Measurements from ENCODE around the gene LY9. TPM values are rescaled to one million over a fixed set of nuclear protein-coding genes. Genes with fewer than 3 reads are reported as not detected.

Gene LY9
- total and polyA plus RNA-seq, 2 experiments from 2014 or later: not detected

GRCh38 chr1:160860840-160861505 lies 65.0 kb downstream of the LY9 start:
- Histone ChIP-seq H3K36me3 (ENCODE audit: low read depth) (no peaks in the 10 kb centered on the region), H3K4me1 (ENCODE audit: insufficient read depth) (no peaks in the 10 kb centered on the region), H3K79me2 (ENCODE audit: insufficient read depth) (no peaks in the 10 kb centered on the region), H4K20me1 (ENCODE audit: insufficient read depth) (no peaks in the 10 kb centered on the region), H3F3A (ENCODE audit: insufficient read depth) (no peaks in the 10 kb centered on the region), H3K9ac (no peak overlapping the region), H3K9me2 (ENCODE audit: insufficient read depth) (no peaks in the 10 kb centered on the region), H3K27ac (no peak overlapping the region), H3K9me3 (ENCODE audit: low read depth) (no peaks in the 10 kb centered on the region), H2AFZ (no peak overlapping the region), H3K4me2 (ENCODE audit: unreplicated experiment) (no peak overlapping the region), H3K4me3 (no peak overlapping the region), H3K27me3 (replicated peaks; ENCODE audit: insufficient read depth) (no peaks in the 10 kb centered on the region)
- no peak for DNase-seq
- in situ Hi-C loops (cut with MboI): no loop called here
- 26 to 30% methylated on average over 5 of the region's 5 CpGs for WGBS, 2 experiments (ENCODE audit: low coverage in 1 of 2, low lambda C conversion rate in 2 of 2, missing lambda C conversion rate in 2 of 2)
- TF ChIP-seq EZH2phosphoT487 (IDR thresholded peaks at IDR 0.05; ENCODE audit: insufficient read depth, low read depth): no peak
- TF ChIP-seq EZH2 (IDR thresholded peaks at IDR 0.05; ENCODE audit: insufficient read depth, poor library complexity, severe bottlenecking): no peak

- H2AFZ ChIP-seq: no peak within 1 kb of the TSS
- no peaks in the 10 kb centered on the region for H3K79me2 ChIP-seq (ENCODE audit: insufficient read depth)
- no peaks in the 10 kb centered on the region for H3F3A ChIP-seq (ENCODE audit: insufficient read depth)
- DNase-seq: peak; percentile 19
- H3K4me3 ChIP-seq: no peak within 1 kb of the TSS
- H3K9ac ChIP-seq: no peak within 1 kb of the TSS
- H3K9me2 ChIP-seq (ENCODE audit: insufficient read depth): no peaks in the 10 kb centered on the region
- H3K9me3 ChIP-seq (ENCODE audit: low read depth): no peaks in the 10 kb centered on the region
- H3K4me2 ChIP-seq (ENCODE audit: unreplicated experiment): no peak within 1 kb of the TSS
- no peak within 1 kb of the TSS for H3K27ac ChIP-seq
- no peaks in the 10 kb centered on the region for H3K36me3 ChIP-seq (ENCODE audit: low read depth)
- no peaks in the 10 kb centered on the region for H4K20me1 ChIP-seq (ENCODE audit: insufficient read depth)
- in situ Hi-C loops (cut with MboI): no loop called here
- H3K27me3 ChIP-seq (replicated peaks; ENCODE audit: insufficient read depth): no peaks in the 10 kb centered on the region; the same call in 1 of the 2 replicates
- H3K4me1 ChIP-seq (ENCODE audit: insufficient read depth): no peaks in the 10 kb centered on the region
- WGBS, 2 experiments (ENCODE audit: low coverage in 1 of 2, low lambda C conversion rate in 2 of 2, missing lambda C conversion rate in 2 of 2): 11% methylated on average over 12 of the region's 12 CpGs
- TF ChIP-seq EZH2phosphoT487 (IDR thresholded peaks at IDR 0.05; ENCODE audit: insufficient read depth, low read depth): no peak
- TF ChIP-seq EZH2 (IDR thresholded peaks at IDR 0.05; ENCODE audit: insufficient read depth, poor library complexity, severe bottlenecking): no peak
Measured at GRCh38 chr1:160862203-160863060, 66.5 kb downstream of the LY9 start, which contains the start of gene CD244. TSS of gene CD244 (minus strand) at chr1:160862887. CDS start at chr1:160862677, 210 bp downstream.

- no peaks in the 10 kb centered on the region for H3K4me1 ChIP-seq (ENCODE audit: insufficient read depth)
- H3K79me2 ChIP-seq (ENCODE audit: insufficient read depth): no peaks in the 10 kb centered on the region
- H3K9me3 ChIP-seq (ENCODE audit: low read depth): no peaks in the 10 kb centered on the region
- H3K9ac ChIP-seq: no peak overlapping the region
- DNase-seq: no peak
- H2AFZ ChIP-seq: no peak overlapping the region
- no peak overlapping the region for H3K4me3 ChIP-seq
- H3K36me3 ChIP-seq (ENCODE audit: low read depth): no peaks in the 10 kb centered on the region
- H3F3A ChIP-seq (ENCODE audit: insufficient read depth): no peaks in the 10 kb centered on the region
- H3K27ac ChIP-seq: no peak overlapping the region
- H3K27me3 ChIP-seq (replicated peaks; ENCODE audit: insufficient read depth): no peaks in the 10 kb centered on the region; the same call in 1 of the 2 replicates
- no peak overlapping the region for H3K4me2 ChIP-seq (ENCODE audit: unreplicated experiment)
- in situ Hi-C loops (cut with MboI): no loop called here
- no peaks in the 10 kb centered on the region for H3K9me2 ChIP-seq (ENCODE audit: insufficient read depth)
- WGBS, 2 experiments (ENCODE audit: low coverage in 1 of 2, low lambda C conversion rate in 2 of 2, missing lambda C conversion rate in 2 of 2): 30 to 34% methylated on average over 11 of the region's 11 CpGs
- no peaks in the 10 kb centered on the region for H4K20me1 ChIP-seq (ENCODE audit: insufficient read depth)
- TF ChIP-seq EZH2phosphoT487 (IDR thresholded peaks at IDR 0.05; ENCODE audit: insufficient read depth, low read depth) (no peak), EZH2 (IDR thresholded peaks at IDR 0.05; ENCODE audit: insufficient read depth, poor library complexity, severe bottlenecking) (no peak)
Measured at GRCh38 chr1:160863061-160863773, 67.2 kb downstream of the LY9 start.

GRCh38 chr1:160863774-160864131 lies 67.8 kb downstream of the LY9 start:
- H3F3A ChIP-seq (ENCODE audit: insufficient read depth): no peaks in the 10 kb centered on the region
- H3K9me2 ChIP-seq (ENCODE audit: insufficient read depth): no peaks in the 10 kb centered on the region
- H3K27me3 ChIP-seq (replicated peaks; ENCODE audit: insufficient read depth): no peaks in the 10 kb centered on the region; the same call in 1 of the 2 replicates
- DNase-seq: no peak
- no peaks in the 10 kb centered on the region for H4K20me1 ChIP-seq (ENCODE audit: insufficient read depth)
- H3K4me3 ChIP-seq: no peak overlapping the region
- H3K9me3 ChIP-seq (ENCODE audit: low read depth): no peaks in the 10 kb centered on the region
- H3K36me3 ChIP-seq (ENCODE audit: low read depth): no peaks in the 10 kb centered on the region
- H3K27ac ChIP-seq: no peak overlapping the region
- H2AFZ ChIP-seq: no peak overlapping the region
- H3K9ac ChIP-seq: no peak overlapping the region
- H3K4me1 ChIP-seq (ENCODE audit: insufficient read depth): no peaks in the 10 kb centered on the region
- WGBS, 2 experiments (ENCODE audit: low coverage in 1 of 2, low lambda C conversion rate in 2 of 2, missing lambda C conversion rate in 2 of 2): 20 to 28% methylated on average over 4 of the region's 4 CpGs
- no peak for TF ChIP-seq EZH2phosphoT487 (IDR thresholded peaks at IDR 0.05; ENCODE audit: insufficient read depth, low read depth)
- no peak for TF ChIP-seq EZH2 (IDR thresholded peaks at IDR 0.05; ENCODE audit: insufficient read depth, poor library complexity, severe bottlenecking)
- in situ Hi-C loops (cut with MboI): no loop called here
- H3K79me2 ChIP-seq (ENCODE audit: insufficient read depth): no peaks in the 10 kb centered on the region
- H3K4me2 ChIP-seq (ENCODE audit: unreplicated experiment): no peak overlapping the region
